NCI-H510A (cell line): ENCODE results near the gene SERTAD3.
"Not testable (repeated sequence)": the region's sequence is repeated elsewhere in the genome, so short reads cannot be mapped to it uniquely, and the experiment has no call there.

Experiments
- DNase-seq: peaks from one replicate; lab custom pipeline; 2025; lab: John Stamatoyannopoulos, UW

Gene SERTAD3

GRCh38 chr19:40457953-40458596 lies 13.9 kb upstream of the SERTAD3 start:
- DNase-seq = no peak

GRCh38 chr19:40457048-40457447 lies 12.9 kb upstream of the SERTAD3 start:
- no peak for DNase-seq

GRCh38 chr19:40453943-40454342 lies 9.8 kb upstream of the SERTAD3 start:
- DNase-seq = not testable (repeated sequence)

- no peak for DNase-seq
These were observed 9.1 kb upstream of the SERTAD3 start for GRCh38 chr19:40453151-40453735.

GRCh38 chr19:40452016-40452415 lies 7.9 kb upstream of the SERTAD3 start:
- no peak for DNase-seq

GRCh38 chr19:40450664-40451063 lies 6.5 kb upstream of the SERTAD3 start:
- DNase-seq = no peak

GRCh38 chr19:40449506-40449905 lies 5.4 kb upstream of the SERTAD3 start:
- DNase-seq = no peak

- DNase-seq = no peak
These were observed 2.2 kb upstream of the SERTAD3 start for GRCh38 chr19:40446263-40446784.

GRCh38 chr19:40445780-40446262 lies 1.7 kb upstream of the SERTAD3 start:
- peak; percentile 28 for DNase-seq

- no peak for DNase-seq
These were observed 734 bp upstream of the SERTAD3 start for GRCh38 chr19:40444825-40445312.

GRCh38 chr19:40443131-40443999 lies 770 bp downstream of the SERTAD3 start:
- DNase-seq = peak; percentile 99

- DNase-seq = no peak
These were observed 1.6 kb downstream of the SERTAD3 start for GRCh38 chr19:40442328-40443130.

GRCh38 chr19:40441719-40442253 lies 2.3 kb downstream of the SERTAD3 start:
- DNase-seq = no peak

GRCh38 chr19:40438284-40438683 lies 5.9 kb downstream of the SERTAD3 start:
- DNase-seq = no peak

- peak; percentile 83 for DNase-seq
These were observed 10.5 kb downstream of the SERTAD3 start for GRCh38 chr19:40433391-40434216.

- not testable (repeated sequence) for DNase-seq
These were observed 11.4 kb downstream of the SERTAD3 start for GRCh38 chr19:40432760-40433159.

- no peak for DNase-seq
These were observed 12.4 kb downstream of the SERTAD3 start for GRCh38 chr19:40431698-40432097.

- DNase-seq = not testable (repeated sequence)
These were observed 13.9 kb downstream of the SERTAD3 start for GRCh38 chr19:40430242-40430641.

GRCh38 chr19:40428197-40428596 lies 15.9 kb downstream of the SERTAD3 start:
- not testable (repeated sequence) for DNase-seq
